PC-9 (cell line): Measurements from ENCODE around the gene ANKRD35. TPM values are rescaled to one million over a fixed set of nuclear protein-coding genes. Genes with fewer than 3 reads are reported as not detected.
"Not testable (repeated sequence)": the region's sequence is repeated elsewhere in the genome, so short reads cannot be mapped to it uniquely, and the experiment has no call there.

Experiments used
- Bru-seq: library from RNA; stranded (reverse); fragments of 400-500 nt; gene quantifications from one replicate; lab custom pipeline; 2021; lab: Mats Ljungman, UMichigan
- BruChase-seq, 2 experiments: library from RNA; stranded (reverse); fragments of 400-500 nt; gene quantifications; one replicate each; lab custom pipeline; 2021; lab: Mats Ljungman, UMichigan
- BruUV-seq: library from RNA; stranded (reverse); fragments of 400-500 nt; replicated peaks from 2 replicates; lab custom pipeline; 2021; lab: Mats Ljungman, UMichigan
- CTCF ChIA-PET: fragments of 300-600 bp; sonication (Branson Sonifier 250); formaldehyde crosslinking; loops from one replicate; lab custom pipeline; 2022; ENCODE audit warnings: antibody characterized with exemption; lab: Charles Lee
- POLR2A ChIA-PET: fragments of 300-600 bp; sonication (Branson Sonifier 250); formaldehyde crosslinking; loops from one replicate; lab custom pipeline; 2022; ENCODE audit warnings: antibody characterized with exemption; ENCODE audit not compliant: unreplicated experiment; lab: Charles Lee
- DNase-seq, 2 experiments: peaks; one replicate each; pipeline versions ENCODE4 v3.0.0 to v3.0.0-alpha.2; 2015 to 2022; ENCODE audit warnings: mixed read lengths in 1 of 2
- H2AFZ ChIP-seq: fragments of 200-600 bp; sonication (generic); 2 replicates; pipeline ENCODE4 v1.8.1; 2017; ENCODE audit warnings: antibody characterized with exemption
- H3F3A ChIP-seq: fragments of 200-600 bp; sonication (generic); 2 replicates; pipeline ENCODE4 v1.8.1; 2017; ENCODE audit warnings: antibody characterized with exemption, mild to moderate bottlenecking, low read depth; ENCODE audit not compliant: insufficient read depth
- H3K27ac ChIP-seq: fragments of 200-600 bp; sonication (generic); 2 replicates; pipeline ENCODE4 v1.6.1; 2016; ENCODE audit warnings: mixed run types
- H3K27me3 ChIP-seq: fragments of 200-600 bp; sonication (generic); 2 replicates; pipeline ENCODE4 v1.6.1; 2016; ENCODE audit warnings: low read depth, mixed run types; ENCODE audit not compliant: insufficient read depth
- H3K36me3 ChIP-seq: fragments of 200-600 bp; sonication (generic); 2 replicates; pipeline ENCODE4 v1.6.1; 2016; ENCODE audit warnings: low read depth, mixed run types
- H3K4me1 ChIP-seq: fragments of 200-600 bp; sonication (generic); replicated peaks from 2 replicates; pipeline ENCODE4 v1.6.1; 2016; ENCODE audit warnings: mixed run types; ENCODE audit not compliant: insufficient read depth
- H3K4me2 ChIP-seq: fragments of 200-600 bp; sonication (generic); 2 replicates; pipeline ENCODE4 v1.6.1; 2017; ENCODE audit warnings: mixed run types
- H3K4me3 ChIP-seq: fragments of 200-600 bp; sonication (generic); 2 replicates; pipeline ENCODE4 v1.6.1; 2016; ENCODE audit warnings: mixed run types
- H3K79me2 ChIP-seq: fragments of 200-600 bp; sonication (generic); 2 replicates; pipeline ENCODE4 v1.6.1; 2017; ENCODE audit warnings: low read depth, mixed run types
- H3K9me2 ChIP-seq: fragments of 200-600 bp; sonication (generic); 2 replicates; pipeline ENCODE4 v1.8.1; 2017; ENCODE audit warnings: mild to moderate bottlenecking; ENCODE audit not compliant: insufficient read depth
- H3K9me3 ChIP-seq: fragments of 200-600 bp; sonication (generic); 2 replicates; pipeline ENCODE4 v1.8.1; 2016; ENCODE audit warnings: low read depth; ENCODE audit not compliant: insufficient read depth
- H4K20me1 ChIP-seq: fragments of 200-600 bp; sonication (generic); 2 replicates; pipeline ENCODE4 v1.8.1; 2017; ENCODE audit not compliant: insufficient read depth
- CTCF ChIP-seq: fragments of 200-600 bp; sonication (generic); conservative IDR thresholded peaks from 2 replicates; pipeline ENCODE4 v1.6.1; 2017; ENCODE audit warnings: mixed run types, antibody characterized with exemption, mild to moderate bottlenecking, moderate library complexity
- EZH2 ChIP-seq: fragments of 200-600 bp; sonication (generic); IDR thresholded peaks from 2 replicates; pipeline ENCODE4 v1.8.0; 2017; ENCODE audit warnings: antibody characterized with exemption, low read depth
- intact Hi-C: fragments of 100-400 bp; cut with micrococcal nuclease; formaldehyde crosslinking; loops from one replicate; pipeline ENCODE4 v1.10.0; 2022; ENCODE audit not compliant: unreplicated experiment
- long read RNA-seq: library from polyadenylated mRNA; stranded (forward); transcript quantifications from one replicate; pipeline ENCODE4 v2.0.0, GENCODE V29; 2022
- total RNA-seq: library from RNA; stranded (reverse); gene quantifications from 2 replicates; pipeline ENCODE4 v1.2.3, GENCODE V29; 2021

The ANKRD35 gene
- total RNA-seq (0.78 and 1.2 TPM in 2 replicates), Bru-seq, nascent RNA (percentile 22 among the genes with signal in this experiment), BruChase-seq, experiment 1, labeled RNA remaining after a 2-hour chase (percentile 14 among the genes with signal in this experiment), BruChase-seq, experiment 2, labeled RNA remaining after a 6-hour chase (percentile 24 among the genes with signal in this experiment)
- long read RNA-seq, result 0 reads

GRCh38 chr1:145885738-145886287 lies at the start of gene ANKRD35:
ANKRD35 (minus strand) TSS chr1:145885866; CDS start chr1:145885758, 108 bp downstream.
- POLR2A ChIA-PET, result no interaction called here
- CTCF ChIA-PET, result no interaction called here
- Histone ChIP-seq H3K4me3 (peak within 1 kb of the TSS; percentile 58), H3K27ac (no peak within 1 kb of the TSS), H3K4me2 (peak within 1 kb of the TSS; percentile 89), H3F3A (peaks cover 14% of the 10 kb centered on the region), H3K79me2 (no peaks in the 10 kb centered on the region), H3K36me3 (no peaks in the 10 kb centered on the region), H3K27me3 (no peaks in the 10 kb centered on the region), H3K4me1 (peaks cover 32% of the 10 kb centered on the region), H4K20me1 (no peaks in the 10 kb centered on the region), H3K9me3 (no peaks in the 10 kb centered on the region), H3K9me2 (no peaks in the 10 kb centered on the region), H2AFZ (peak within 1 kb of the TSS; percentile 91)
- DNase-seq, result peak; percentile 59 to 71
- no TSS peak for BruUV-seq
- no peak for TF ChIP-seq CTCF
- no peak for TF ChIP-seq EZH2
- intact Hi-C loops, result no loop called here

- CTCF ChIA-PET, result interaction anchor here (1.1 kb wide), 1 partner anchor 87 kb away, joined by 3 read pairs; the partner anchor contains the start of gene NUDT17
- Histone ChIP-seq H3K79me2 (peaks cover 11% of the 10 kb centered on the region), H3F3A (peaks cover 16% of the 10 kb centered on the region; the same call in 1 of the 2 replicates)
- H3K4me3 ChIP-seq, intact Hi-C loops, H3K4me2 ChIP-seq, POLR2A ChIA-PET, H3K27ac ChIP-seq, H3K9me3 ChIP-seq, H3K27me3 ChIP-seq, H4K20me1 ChIP-seq, H3K9me2 ChIP-seq, H2AFZ ChIP-seq, DNase-seq, BruUV-seq, H3K36me3 ChIP-seq, H3K4me1 ChIP-seq: not testable (repeated sequence)
Observed at GRCh38 chr1:145932522-145933009, 46.9 kb upstream of the ANKRD35 start.

- TF ChIP-seq CTCF (no peak), EZH2 (no peak)
- CTCF ChIA-PET, result interaction anchor here (0.6 to 2.2 kb wide), 5 partner anchors 15 to 83 kb away, joined by 3 to 8 read pairs (median 3); partner anchors contain the start of gene NUDT17
Observed at GRCh38 chr1:145927916-145928643, 42.4 kb upstream of the ANKRD35 start.

More at GRCh38 chr1:145927916-145928643, 42.4 kb upstream of the ANKRD35 start:
- intact Hi-C loops, result loop anchor here (5.0 kb wide), 1 partner anchor 109 kb away; no protein-coding TSS in a partner anchor
- Histone ChIP-seq H2AFZ (peak overlapping the region; percentile 87), H3K9me3 (no peaks in the 10 kb centered on the region), H4K20me1 (no peaks in the 10 kb centered on the region; the same call in 1 of the 2 replicates), H3F3A (peaks cover 22% of the 10 kb centered on the region; the same call in 1 of the 2 replicates), H3K4me3 (peak overlapping the region; percentile 97), H3K36me3 (peaks cover 12% of the 10 kb centered on the region), H3K4me1 (peaks cover 16% of the 10 kb centered on the region), H3K79me2 (peaks cover 28% of the 10 kb centered on the region), H3K9me2 (no peaks in the 10 kb centered on the region; the same call in 1 of the 2 replicates), H3K4me2 (peak overlapping the region; percentile 93), H3K27me3 (no peaks in the 10 kb centered on the region), H3K27ac (peak overlapping the region; percentile 84)
- no peak for DNase-seq
- POLR2A ChIA-PET, result interaction anchor here (0.5 to 1.1 kb wide), 7 partner anchors 9 to 79 kb away, joined by 3 to 14 read pairs (median 4); partner anchors contain the start of genes LIX1L, PEX11B and PIAS3
- TSS peak; percentile 94 for BruUV-seq
